Measurements from ENCODE around the gene ASH1L.
"Not testable (repeated sequence)": the region's sequence is repeated elsewhere in the genome, so short reads cannot be mapped to it uniquely, and the experiment has no call there.

The ASH1L gene, protein sequence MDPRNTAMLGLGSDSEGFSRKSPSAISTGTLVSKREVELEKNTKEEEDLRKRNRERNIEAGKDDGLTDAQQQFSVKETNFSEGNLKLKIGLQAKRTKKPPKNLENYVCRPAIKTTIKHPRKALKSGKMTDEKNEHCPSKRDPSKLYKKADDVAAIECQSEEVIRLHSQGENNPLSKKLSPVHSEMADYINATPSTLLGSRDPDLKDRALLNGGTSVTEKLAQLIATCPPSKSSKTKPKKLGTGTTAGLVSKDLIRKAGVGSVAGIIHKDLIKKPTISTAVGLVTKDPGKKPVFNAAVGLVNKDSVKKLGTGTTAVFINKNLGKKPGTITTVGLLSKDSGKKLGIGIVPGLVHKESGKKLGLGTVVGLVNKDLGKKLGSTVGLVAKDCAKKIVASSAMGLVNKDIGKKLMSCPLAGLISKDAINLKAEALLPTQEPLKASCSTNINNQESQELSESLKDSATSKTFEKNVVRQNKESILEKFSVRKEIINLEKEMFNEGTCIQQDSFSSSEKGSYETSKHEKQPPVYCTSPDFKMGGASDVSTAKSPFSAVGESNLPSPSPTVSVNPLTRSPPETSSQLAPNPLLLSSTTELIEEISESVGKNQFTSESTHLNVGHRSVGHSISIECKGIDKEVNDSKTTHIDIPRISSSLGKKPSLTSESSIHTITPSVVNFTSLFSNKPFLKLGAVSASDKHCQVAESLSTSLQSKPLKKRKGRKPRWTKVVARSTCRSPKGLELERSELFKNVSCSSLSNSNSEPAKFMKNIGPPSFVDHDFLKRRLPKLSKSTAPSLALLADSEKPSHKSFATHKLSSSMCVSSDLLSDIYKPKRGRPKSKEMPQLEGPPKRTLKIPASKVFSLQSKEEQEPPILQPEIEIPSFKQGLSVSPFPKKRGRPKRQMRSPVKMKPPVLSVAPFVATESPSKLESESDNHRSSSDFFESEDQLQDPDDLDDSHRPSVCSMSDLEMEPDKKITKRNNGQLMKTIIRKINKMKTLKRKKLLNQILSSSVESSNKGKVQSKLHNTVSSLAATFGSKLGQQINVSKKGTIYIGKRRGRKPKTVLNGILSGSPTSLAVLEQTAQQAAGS (N-terminal part only)
- 43.3 to 134 (median 73.2) reads per million in 18 experiments for total RNA-seq

DNA sequence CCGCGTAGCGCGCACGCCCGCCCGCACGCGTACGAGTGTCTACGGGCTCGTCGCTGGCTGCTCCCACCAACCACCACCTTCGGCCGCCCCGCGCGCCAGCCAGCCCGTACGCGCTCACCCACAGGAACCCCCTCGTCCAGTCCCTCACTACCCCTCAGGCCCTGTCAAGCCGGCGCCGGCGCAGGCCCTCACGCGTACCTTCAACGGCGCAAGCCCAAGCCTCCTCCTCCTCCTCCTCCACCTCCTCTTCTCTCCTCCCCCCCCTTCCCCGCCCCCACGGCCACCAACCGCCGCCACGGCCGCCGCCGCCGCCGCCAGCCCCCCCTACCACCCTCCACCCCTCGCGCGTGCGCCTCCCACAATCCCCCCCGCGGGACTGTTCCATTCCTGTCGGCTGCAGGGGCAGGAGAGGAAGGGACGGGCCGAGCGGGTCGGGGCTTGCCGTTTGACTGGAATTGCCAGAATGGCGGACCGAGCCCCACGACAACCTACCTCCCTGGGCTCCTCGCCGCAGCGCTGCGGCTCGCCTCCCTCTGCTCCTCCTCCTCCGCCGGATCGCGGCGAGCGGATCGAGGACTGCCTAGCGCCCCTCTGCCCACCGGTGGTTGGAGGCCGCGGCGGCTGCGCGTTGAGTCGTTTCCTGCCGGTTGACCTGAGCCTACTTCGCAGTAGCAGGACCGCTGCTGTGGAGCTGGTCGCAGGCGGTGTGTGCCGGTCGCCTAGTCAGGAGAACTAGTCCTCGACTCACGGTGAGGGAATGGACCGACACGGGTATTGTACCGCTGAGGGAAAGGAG is at the start of gene ASH1L:
ASH1L (minus strand) TSS at position 223 of the 796 bp plus-strand sequence. CDS start 41,284 bp downstream, outside the sequence.
- DNase-seq: peak; percentile 86 to 92

DNA sequence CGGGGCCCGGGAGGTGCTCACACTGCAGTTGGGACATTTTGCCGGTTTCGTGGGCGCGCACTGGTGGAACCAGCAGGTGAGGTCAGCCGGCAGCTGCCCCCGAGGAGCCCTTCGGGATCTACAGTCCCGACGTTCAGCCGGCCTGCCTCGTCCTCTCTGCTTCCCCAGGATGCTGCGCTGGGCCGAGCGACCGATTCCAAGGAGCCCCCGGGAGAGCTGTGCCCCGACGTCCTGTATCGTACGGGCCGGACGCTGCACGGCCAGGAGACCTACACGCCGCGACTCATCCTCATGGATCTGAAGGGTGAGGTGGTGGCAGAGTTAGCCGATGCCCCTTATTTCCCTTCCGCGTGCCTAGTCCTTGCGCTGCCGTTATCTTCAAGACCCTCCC is 47.6 kb upstream of the ASH1L start:
- DNase-seq: not testable (repeated sequence)

DNA sequence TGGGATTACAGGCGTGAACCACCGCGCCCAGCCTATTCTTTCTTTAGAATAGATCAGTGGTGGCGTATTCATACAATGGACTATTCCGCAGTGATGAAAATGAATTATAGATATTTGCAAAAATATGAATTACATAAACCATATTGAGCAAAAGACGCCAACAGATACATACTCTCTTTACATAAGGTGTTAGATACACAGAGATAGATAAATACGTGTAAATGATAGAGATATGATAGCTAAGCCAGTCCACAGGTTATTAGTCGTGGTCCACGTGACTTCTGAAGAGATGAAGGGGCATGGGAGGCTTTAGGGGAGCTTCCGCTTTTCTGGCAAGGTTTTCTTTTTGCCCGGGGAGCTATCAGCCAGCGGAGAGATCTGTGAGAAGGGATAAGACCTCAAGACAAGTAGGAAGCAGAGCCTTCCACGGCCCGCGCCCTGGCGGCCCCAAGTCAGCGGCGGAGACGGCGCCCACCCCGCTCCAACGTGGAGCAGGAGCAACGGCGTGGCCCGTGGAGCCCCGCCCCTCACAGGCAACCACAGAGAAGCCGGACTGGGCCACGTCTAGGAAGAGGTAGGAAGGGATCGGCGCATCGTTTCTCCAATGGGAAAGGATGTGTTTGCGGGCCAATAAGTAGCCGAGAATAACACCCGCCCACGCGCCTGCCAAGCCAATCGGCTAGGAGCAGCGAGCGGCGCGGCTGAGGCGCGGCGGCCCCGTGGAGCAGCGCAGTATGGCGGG is 47.1 kb upstream of the ASH1L start, which contains the start of gene MSTO1:
MSTO1 (plus strand) TSS at position 704 of the 742 bp plus-strand sequence; CDS start at position 735, 31 bp downstream.
- peak; percentile 99 to 100 for DNase-seq

DNA sequence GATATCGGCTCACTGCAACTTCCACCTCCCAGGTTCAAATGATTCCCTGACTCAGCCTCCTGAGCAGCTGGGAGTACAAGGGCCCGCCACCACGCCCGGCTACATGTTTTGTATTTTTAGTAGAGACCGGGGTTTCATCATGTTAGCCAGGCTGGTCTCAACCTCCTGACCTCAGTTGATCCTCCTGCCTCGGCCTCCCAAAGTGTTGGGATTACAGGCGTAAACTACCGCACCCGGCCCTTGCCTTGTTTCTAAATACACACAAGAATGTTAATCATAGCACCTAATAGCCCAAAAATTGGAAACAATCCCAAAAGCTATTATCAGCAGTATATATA is 46.3 kb upstream of the ASH1L start:
- DNase-seq: no peak

DNA sequence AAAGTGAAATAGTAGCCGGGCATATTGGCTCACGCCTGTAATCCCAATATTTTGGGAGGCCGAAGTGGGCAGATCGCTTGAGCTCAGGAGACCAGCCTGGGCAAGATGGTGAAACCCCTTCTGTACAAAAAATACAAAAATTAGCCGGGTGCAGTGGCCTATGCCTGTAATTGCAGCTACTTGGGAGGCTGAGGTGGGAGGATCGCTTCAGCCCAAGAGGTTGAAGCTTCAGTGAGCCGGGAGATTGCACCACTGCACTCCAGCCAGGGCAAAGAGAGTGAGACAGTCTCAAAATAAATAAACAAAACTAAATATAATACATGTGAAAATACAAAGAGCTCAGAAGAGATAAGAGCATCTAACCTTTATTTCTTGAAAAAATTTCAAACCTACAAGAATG is 45.1 kb upstream of the ASH1L start:
- DNase-seq: peak; percentile 3 to 4

DNA sequence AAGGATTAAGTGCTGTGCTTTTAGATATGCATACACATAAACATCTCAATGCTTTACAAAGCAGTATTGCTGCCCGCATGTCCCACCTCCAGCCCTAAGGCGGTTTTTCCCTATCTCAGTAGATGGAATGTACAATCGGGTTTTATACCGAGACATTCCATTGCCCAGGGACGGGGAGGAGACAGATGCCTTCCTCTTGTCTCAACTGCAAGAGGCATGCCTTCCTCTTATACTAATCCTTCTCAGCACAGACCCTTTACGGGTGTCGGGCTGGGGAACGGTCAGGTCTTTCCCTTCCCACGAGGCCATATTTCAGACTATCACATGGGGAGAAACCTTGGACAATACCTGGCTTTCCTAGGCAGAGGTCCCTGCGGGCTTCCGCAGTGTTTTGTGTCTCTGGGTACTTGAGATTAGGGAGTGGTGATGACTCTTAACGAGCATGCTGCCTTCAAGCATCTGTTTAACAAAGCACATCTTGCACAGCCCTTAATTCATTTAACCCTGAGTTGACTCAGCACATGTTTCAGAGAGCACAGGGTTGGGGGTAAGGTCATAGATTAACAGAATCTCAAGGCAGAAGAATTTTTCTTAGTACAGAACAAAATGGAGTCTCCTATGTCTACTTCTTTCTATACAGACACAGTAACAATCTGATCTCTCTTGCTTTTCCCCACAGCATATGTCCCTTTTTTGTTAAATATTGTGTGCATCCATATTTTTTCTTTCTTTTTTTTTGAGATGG is 37.4 kb upstream of the ASH1L start:
- not testable (repeated sequence) for DNase-seq

DNA sequence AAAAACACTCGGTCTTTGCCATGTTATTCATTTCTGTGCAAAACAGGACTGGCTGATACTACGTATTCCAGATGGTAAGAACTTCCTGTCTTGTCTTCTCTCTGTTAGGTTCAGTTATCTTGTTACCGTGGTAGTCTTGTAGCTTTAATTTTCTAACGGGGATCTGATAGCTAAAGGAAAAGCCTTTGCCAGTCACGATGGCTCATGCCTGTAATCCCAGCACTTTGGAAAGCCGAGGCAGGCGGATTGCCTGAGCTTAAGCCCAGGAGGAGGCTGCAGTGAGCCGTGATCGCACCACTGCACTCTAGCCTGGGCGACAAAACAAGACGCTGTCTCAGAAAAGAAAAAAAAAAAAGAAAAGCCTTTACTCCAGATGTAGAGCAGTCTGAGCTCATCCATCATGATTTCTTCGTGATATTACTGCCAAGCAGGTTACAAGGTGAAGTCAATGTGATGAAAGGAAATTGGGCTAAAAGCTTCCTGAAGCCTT is 36.3 kb upstream of the ASH1L start:
- no peak for DNase-seq

DNA sequence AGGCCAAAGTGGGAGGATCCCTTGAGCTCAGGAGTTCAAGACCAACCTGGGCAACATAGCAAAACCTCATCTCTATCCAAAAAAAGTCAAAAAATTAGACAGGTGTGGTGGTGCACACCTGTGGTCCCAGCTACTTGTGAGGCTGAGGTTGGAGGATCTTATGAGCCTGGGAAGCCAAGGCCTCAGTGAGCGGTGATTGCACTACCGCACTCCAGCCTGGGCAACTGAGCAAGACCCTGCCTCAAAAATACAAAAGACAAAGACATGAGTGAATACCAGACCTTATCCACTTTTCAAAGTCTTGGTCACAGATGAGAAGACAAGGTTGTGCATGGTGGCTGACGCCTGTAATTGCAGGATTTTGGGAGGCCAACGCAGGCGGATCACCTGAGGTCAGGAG is 34.3 kb upstream of the ASH1L start:
- DNase-seq: no peak

DNA sequence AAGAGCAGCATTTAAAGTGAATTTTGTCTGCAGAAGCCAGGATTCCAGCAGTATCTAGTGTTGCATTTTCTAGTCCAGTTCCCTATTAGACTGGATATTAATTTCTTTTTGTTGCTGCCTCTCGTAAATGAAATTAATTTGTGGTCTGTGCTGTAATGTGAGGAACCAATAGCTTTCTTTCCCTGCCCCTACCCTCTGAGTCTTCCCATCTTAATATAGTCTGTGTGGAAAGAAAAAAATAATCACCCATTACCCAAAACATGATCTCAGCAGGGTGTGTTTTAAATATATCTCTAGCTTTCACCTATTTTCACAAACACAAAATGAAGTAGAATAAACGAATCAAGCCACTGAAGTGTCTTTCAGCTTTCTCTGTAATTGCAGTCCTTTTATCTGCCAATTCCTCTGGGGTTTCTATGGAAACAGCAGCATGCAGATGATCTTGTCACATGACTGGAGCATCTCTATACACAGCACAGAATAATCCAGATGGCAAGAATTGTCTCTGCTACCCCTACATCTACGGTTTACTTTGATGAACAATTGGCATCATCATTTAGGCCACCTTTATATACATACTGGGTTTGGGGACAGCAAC is 33.4 kb upstream of the ASH1L start:
- DNase-seq: not testable (repeated sequence)

DNA sequence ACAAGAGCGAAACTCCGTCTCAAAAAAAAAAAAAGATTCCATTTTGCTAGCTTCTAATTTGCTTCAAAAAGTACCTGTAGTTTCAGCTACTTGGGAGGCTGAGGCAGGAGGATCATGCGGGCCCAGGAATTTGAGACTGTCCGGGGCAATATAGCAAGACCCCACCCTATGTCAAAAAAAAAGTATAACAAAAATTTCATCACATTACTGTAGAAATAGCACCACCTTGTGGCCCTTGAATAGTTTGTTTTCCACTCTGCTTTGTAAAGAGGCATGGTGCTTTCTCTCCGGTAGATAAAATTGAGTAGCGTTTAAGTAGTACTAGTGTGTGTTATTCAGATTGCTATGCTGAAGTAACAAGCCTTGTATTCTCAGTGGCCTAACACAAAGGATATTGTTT is 29.2 kb upstream of the ASH1L start:
- peak; percentile 44 to 69 for DNase-seq

DNA sequence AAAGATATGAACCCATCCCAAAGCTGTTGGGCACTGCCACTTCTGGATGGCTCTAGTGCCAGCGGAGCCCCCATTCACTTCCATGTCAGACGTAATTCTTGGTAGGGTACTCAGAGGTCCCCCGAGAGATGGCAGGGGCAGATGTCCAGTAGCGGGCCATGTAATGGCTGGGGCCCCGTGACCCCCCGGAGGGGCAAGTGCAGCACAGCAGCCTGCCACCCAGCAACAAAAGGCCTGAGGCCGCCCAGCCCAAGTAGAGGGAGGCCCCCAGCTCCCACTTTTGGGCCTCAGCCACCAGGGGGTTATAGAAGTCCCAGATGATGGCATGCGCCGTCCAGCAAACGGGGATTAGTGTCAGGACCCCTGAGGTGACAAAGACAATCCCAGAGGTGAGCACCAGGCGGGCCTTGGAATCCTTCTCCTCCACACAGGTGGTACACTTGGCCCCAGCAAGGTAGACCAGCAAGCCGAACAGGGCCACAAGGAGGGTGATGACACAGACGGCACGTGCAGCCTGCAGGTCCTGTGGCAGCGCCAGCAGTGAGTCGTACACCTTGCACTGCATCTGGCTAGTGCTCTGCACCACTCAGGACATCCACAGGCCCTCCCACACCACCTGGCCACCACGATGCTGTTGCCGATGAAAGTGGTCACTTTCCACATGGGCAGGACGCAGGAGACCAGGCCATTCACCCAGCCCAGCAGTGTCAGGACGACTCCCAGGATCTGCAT is 28.1 kb upstream of the ASH1L start:
- DNase-seq: not testable (repeated sequence)

DNA sequence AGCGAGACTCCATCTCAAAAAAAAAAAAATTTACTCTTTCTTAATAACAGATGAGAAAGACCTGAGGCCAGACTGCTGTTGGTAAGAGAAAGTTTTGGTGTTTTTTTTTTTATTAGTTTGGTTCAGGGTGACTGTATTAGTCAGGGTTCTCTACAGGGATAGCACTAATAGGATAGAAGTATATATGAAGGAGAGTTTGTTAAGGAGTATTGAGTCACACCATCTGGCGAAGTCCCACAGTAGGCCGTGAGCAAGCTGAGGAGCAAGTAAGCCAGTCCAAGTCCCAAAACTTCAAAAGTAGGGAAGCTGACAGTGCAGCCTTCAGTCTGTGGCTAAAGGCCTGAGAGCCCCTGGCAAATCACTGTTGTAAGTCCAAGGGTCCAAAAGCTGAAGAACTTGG is 26.7 kb upstream of the ASH1L start:
- not testable (repeated sequence) for DNase-seq

DNA sequence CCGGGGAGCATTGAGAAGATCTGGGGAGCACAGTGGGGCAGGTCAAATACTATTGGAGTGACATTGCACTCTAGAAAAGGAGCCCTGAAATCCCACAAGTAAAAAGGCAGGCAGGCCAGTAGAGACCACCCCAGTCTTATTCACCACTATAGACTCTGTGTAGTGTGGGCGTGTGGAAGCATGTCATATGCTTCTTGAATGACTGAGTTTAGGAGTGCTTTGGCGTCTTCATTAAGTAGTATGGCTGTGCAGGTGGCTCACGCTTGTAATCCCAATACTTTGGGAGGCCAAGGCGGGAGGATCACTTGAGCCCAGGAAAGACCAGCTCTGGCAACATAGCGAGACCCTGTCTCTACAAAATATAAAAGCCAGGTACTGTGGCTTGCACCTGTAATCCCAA is 21.2 kb upstream of the ASH1L start:
- DNase-seq: not testable (repeated sequence)

DNA sequence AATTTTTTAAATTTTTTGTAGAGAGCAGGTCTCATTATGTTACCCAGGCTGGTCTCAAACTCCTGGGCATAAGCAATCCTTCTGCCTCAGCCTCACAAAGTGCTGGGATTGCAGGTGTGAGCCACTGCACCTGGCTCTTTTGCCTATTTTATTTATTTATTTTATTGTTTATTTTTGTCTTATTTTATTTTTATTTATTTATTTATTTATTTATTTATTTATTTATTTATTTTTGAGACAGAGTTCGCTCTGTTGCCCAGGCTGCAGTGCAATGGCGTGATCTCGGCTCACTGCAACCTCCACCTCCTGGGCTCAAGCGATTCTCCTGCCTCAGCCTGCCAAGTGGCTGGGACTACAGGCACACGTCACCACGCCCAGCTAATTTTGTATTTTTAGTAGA is 13.0 kb upstream of the ASH1L start:
- not testable (repeated sequence) for DNase-seq

DNA sequence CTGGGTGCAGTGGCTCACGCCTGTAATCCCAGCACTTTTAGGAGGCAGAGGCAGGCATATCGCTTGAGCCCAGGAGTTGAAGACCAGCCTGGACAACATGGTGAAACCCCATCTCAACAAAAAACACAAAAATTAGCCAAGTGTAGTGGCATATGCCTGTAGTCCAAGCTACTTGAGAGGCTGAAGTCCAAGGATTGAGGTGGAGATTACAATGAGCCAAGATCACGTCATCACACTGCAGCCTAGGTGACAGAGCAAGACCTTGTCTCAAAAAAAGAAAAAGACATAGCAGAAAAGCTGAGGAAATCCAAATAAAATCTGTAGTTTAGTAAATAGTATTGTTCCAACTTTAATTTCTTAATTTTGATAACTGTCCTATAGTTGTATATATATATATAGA is 11.5 kb upstream of the ASH1L start:
- DNase-seq: no peak

DNA sequence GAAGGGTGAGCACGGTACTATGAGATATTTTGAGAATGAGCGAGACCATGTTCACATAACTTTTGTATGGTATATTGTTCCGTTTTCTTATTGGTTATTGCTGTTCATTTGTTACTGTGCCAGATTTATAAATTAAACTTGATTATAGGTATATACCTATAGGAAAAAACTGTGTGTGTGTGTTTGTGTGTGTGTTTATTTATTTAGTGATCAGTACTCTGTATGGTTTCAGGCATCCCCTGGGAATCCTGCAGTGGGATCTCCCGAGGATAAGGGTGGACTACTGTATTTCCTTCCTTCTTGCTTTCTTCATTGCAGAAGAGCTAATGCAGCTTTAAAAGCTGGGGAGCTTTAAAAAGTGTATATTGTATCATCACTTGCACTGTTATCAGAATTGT is 8.0 kb upstream of the ASH1L start:
- no peak for DNase-seq

DNA sequence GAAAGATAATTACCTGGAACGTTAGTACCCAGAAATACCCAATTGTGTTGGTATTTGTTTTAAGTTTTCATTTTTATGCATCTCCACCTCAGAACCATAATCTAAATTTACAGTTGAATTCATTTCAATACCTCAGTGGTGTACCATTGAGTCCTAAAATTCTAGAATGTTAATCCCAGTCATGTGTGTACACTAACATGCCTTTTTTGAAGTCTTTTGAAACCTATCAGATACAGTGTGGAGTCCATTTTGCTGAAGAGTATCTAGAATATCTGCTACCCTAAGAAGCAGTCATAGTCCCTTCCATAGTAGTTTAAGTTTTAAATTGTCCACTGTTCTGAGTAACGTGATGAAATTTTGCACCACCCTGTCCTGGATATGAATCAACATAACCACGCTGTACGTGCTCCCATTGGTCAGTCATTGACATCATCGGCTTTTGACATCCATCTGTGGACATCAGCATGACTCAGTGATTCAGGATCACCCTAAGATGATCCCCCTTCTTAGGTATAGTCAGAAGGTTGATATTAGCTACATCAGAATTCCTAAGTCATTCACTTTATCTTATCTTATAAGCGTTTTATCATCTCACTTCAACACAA is 7.5 kb upstream of the ASH1L start:
- DNase-seq: peak; percentile 33 to 51

DNA sequence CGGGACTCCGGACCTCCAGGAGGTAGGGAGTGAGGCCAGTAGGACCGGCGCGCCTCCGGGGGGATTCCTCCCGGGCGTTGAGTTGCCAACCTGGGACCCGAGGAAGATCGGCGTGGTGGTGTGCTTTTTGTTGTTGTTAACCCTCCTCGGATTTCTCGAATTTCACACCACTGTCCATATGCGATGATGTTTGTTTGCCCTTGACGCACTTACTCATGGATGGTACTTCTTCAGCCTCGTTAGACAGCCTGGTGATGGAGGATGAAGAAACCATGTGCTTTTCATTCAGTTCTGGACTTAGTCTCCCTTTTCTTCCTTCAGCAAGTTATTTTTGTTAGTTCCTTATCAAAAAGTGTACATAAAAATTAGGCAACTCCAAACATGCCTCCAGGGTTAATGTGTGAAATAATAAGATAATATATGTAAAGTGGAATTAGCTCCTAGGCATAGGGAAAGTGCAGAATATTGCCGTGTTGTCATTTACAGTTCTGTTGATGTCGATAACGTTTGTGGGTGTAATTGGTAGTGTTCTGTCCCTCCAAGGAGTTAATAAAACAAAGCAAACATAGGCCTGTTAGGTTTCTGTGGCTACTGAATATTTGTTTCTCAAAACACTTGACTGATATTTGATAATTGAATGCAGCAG is 897 bp upstream of the ASH1L start:
- not testable (repeated sequence) for DNase-seq
